GM12801 (cell line): ENCODE measurements around the gene IQGAP1.

Experiments
- CTCF ChIP-seq: IDR thresholded peaks from one replicate; pipeline ENCODE4 v1.5.1; 2011; ENCODE audit warnings: control low read depth; ENCODE audit not compliant: insufficient read length; ENCODE audit errors: extremely low read depth

Gene IQGAP1

DNA sequence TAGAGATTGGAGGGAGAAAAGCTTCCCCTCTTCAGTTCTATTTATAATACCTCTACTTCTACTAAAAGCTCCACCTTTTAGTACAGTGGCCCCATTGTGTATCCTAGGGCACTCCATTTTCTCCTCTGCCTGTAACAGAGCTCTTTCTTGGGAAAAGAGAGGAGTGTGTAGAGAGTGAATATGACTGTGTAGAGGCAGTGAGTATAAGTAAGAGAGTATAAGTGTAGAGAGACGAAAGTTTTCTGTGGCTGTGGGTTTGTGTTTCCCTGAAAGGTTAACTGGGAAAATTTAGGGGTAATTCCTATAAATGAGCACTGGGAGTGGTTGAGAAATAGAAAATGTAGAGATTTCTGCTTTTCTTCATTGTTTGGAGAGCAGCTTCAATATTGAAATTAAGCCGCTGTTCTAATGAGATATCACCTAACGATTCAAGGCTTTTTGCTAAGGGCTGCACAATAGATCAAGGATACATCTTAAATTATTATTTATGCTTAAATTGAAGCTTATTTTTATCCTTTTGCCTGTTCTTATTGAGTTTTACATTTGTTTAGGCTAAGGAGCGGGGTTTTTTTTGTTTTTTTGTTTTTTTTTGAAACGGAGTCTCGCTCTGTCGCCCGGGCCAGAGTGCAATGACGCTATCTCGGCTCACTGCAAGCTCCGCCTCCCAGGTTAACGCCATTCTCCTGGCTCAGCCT is 6.9 kb downstream of the IQGAP1 start:
- no peak for TF ChIP-seq CTCF

- TF ChIP-seq CTCF: no peak
These were observed 8.3 kb downstream of the IQGAP1 start for GRCh38 chr15:90396321-90396720.

- no peak for TF ChIP-seq CTCF
These were observed 12.1 kb downstream of the IQGAP1 start for GRCh38 chr15:90400005-90400758.

DNA sequence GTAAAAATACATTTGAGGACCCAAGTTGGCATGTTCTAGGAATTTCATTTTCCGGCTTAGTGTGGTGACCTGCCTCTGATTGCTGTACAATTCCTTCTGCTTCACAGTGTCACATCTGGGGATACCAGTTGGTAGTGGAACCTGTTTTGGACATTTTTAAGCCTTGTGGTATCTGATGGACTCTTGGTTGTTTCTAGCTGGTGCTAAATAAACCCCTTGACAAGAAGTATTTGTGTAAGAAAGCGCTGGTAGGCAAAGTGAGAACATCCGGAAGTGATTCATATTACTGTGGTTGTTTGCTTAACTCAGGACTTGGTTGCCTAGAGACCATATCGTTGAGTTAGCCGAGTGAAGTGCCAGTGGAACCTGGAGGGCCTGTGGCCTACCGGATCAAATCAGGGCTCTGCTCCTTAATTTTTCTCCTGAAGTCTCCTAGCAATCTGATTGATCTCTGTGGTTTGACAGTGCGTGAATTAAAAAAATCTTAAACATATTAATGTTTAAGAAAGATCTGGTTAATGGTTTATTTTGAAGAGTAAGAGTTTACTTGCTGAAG is 12.8 kb downstream of the IQGAP1 start:
- no peak for TF ChIP-seq CTCF

GRCh38 chr15:90401495-90401894 is 13.5 kb downstream of the IQGAP1 start:
- no peak for TF ChIP-seq CTCF

GRCh38 chr15:90402223-90402622 is 14.2 kb downstream of the IQGAP1 start:
- TF ChIP-seq CTCF: no peak

DNA sequence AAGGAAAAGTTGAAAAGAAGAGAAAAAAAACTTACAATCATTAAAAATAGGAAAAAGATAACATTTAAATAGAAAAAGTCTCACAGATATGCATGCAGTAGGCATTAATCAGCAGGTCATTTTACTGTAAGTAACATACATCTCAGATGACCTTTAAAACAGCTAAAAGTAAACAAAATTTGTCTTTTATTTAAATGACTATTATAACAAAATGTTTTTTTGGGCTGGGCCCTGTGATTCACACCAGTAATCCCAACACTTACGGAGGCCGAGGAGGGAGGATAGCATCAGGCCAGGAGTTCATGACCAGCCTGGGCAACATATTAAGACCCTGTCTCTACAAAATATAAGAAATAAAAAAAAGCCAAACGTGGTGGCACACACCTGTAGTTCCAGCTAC is 14.7 kb downstream of the IQGAP1 start:
- no peak for TF ChIP-seq CTCF
